ENCODE measurements around the gene UGDH.

The UGDH gene

DNA sequence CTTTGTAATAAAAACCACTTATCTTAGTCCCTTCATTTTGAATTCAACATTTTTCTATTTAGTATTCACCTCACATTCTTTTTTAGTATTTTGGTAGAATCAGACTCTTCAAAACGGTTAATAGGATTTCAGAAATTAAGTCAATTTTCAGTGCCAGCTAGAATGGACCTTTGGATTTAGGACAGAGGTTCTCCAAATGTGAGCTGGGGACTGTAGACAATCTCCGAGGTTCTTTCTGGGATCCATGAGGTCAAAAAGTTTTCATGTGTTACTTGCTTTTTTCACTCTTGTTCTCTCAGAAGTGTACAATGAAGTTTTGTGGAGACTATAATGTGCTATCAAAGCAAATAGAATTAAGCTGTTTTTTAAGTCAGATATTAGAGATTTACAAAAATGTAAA lies 2.3 kb upstream of the UGDH start:
- peak overlapping the region; percentile 97; the same call in 1 of the 2 replicates for H3K4me2 ChIP-seq (ENCODE audit: low read length)
- no peak overlapping the region for H3K27ac ChIP-seq (ENCODE audit: low read depth, low read length, poor library complexity, severe bottlenecking)
- TF ChIP-seq, protein P1, sequence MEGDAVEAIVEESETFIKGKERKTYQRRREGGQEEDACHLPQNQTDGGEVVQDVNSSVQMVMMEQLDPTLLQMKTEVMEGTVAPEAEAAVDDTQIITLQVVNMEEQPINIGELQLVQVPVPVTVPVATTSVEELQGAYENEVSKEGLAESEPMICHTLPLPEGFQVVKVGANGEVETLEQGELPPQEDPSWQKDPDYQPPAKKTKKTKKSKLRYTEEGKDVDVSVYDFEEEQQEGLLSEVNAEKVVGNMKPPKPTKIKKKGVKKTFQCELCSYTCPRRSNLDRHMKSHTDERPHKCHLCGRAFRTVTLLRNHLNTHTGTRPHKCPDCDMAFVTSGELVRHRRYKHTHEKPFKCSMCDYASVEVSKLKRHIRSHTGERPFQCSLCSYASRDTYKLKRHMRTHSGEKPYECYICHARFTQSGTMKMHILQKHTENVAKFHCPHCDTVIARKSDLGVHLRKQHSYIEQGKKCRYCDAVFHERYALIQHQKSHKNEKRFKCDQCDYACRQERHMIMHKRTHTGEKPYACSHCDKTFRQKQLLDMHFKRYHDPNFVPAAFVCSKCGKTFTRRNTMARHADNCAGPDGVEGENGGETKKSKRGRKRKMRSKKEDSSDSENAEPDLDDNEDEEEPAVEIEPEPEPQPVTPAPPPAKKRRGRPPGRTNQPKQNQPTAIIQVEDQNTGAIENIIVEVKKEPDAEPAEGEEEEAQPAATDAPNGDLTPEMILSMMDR (IDR thresholded peaks at IDR 0.05; ENCODE audit: low read length), result no peak
- TF ChIP-seq EZH2 (IDR thresholded peaks at IDR 0.05; ENCODE audit: borderline replicate concordance, low read length), result no peak
- H3K4me3 ChIP-seq (ENCODE audit: low read depth, low read length, poor library complexity, severe bottlenecking), result no peak overlapping the region
- H3K27me3 ChIP-seq (ENCODE audit: insufficient read depth, low read length), result no peaks in the 10 kb centered on the region
- H3K9me3 ChIP-seq (ENCODE audit: low read length), result no peaks in the 10 kb centered on the region
- H3K79me2 ChIP-seq (ENCODE audit: insufficient read depth, low read length), result peaks cover 13% of the 10 kb centered on the region
- H2AFZ ChIP-seq (ENCODE audit: low read length), result no peak overlapping the region
- H4K20me1 ChIP-seq (ENCODE audit: insufficient read depth, low read length), result no peaks in the 10 kb centered on the region
- H3F3A ChIP-seq (ENCODE audit: insufficient read depth, low read length), result no peaks in the 10 kb centered on the region
- H3K9me2 ChIP-seq (ENCODE audit: low read depth, low read length), result no peaks in the 10 kb centered on the region
- H3K36me3 ChIP-seq (ENCODE audit: insufficient read depth, low read length), result peaks cover 20% of the 10 kb centered on the region
- H3K9ac ChIP-seq (ENCODE audit: low read length), result no peak overlapping the region
- H3K4me1 ChIP-seq (ENCODE audit: insufficient read depth, low read length, severe bottlenecking), result peaks cover 26% of the 10 kb centered on the region

DNA sequence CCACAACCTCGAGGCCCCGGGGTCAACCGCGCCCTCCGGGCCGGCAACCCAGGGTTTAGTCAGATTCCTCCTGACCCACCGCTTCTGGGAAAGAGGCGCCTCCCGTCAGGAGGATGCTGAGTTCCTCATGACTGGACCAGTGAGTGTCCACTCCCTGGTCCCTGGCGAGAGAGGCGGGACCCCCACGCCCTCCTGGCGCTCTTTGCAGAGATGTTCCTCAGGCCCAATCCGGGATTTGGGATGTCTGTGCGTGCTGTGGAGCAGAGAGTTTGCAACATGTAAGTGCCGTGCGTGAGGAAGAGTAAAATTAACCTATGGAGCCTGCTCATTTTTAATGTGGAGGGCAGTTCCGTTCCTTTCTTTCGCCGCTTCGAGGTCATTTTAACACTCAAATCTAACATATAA lies 824 bp upstream of the UGDH start:
- Histone ChIP-seq H3K27me3 (ENCODE audit: insufficient read depth, low read length) (no peaks in the 10 kb centered on the region), H3K4me1 (ENCODE audit: insufficient read depth, low read length, severe bottlenecking) (peaks cover 26% of the 10 kb centered on the region), H3K9ac (ENCODE audit: low read length) (peak overlapping the region; percentile 73), H3K27ac (ENCODE audit: low read depth, low read length, poor library complexity, severe bottlenecking) (peak overlapping the region; percentile 8), H3K9me2 (ENCODE audit: low read depth, low read length) (no peaks in the 10 kb centered on the region), H3F3A (ENCODE audit: insufficient read depth, low read length) (no peaks in the 10 kb centered on the region), H4K20me1 (ENCODE audit: insufficient read depth, low read length) (no peaks in the 10 kb centered on the region), H3K9me3 (ENCODE audit: low read length) (no peaks in the 10 kb centered on the region), H2AFZ (ENCODE audit: low read length) (no peak overlapping the region), H3K4me3 (ENCODE audit: low read depth, low read length, poor library complexity, severe bottlenecking) (peak overlapping the region; percentile 76), H3K36me3 (ENCODE audit: insufficient read depth, low read length) (peaks cover 13% of the 10 kb centered on the region; the same call in 1 of the 2 replicates), H3K79me2 (ENCODE audit: insufficient read depth, low read length) (peaks cover 19% of the 10 kb centered on the region), H3K4me2 (ENCODE audit: low read length) (peak overlapping the region; percentile 97)
- TF ChIP-seq, protein P1 (IDR thresholded peaks at IDR 0.05; ENCODE audit: low read length), result no peak; the same call in 1 of the 2 replicates
- no peak for TF ChIP-seq EZH2 (IDR thresholded peaks at IDR 0.05; ENCODE audit: borderline replicate concordance, low read length)

DNA sequence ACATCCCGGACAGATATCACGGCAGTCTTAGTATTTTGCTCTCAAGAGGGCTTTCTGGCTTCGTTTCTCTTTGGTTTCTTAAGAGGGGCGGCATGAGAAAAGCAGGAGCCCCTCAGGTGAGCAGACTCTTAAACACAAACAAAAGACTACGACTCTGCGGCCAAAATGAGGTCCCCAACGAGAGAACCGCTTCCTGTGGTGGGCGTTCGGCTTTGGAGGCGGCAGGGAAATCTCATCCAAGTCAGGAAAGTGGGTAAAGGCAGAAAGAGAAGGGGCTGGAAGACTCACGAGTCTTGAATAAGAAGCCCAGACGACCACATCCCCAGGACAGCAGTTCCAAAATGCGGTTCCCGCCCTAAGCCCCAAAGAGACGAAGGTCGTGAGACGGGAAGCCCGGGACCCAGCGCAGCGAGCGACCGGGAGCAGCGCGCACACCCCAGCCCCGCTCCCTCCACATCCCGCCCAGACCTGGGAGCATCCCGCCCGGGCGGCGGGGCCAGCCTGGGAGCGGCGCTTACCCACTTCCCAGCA lies 409 bp downstream of the UGDH start:
- H3K79me2 ChIP-seq (ENCODE audit: insufficient read depth, low read length), result peaks cover 26% of the 10 kb centered on the region
- no peak overlapping the region for H2AFZ ChIP-seq (ENCODE audit: low read length)
- no peak for TF ChIP-seq EZH2 (IDR thresholded peaks at IDR 0.05; ENCODE audit: borderline replicate concordance, low read length)
- TF ChIP-seq, protein P1 (IDR thresholded peaks at IDR 0.05; ENCODE audit: low read length), result no peak
- H3K9me3 ChIP-seq (ENCODE audit: low read length), result no peaks in the 10 kb centered on the region
- no peaks in the 10 kb centered on the region for H3K27me3 ChIP-seq (ENCODE audit: insufficient read depth, low read length)
- peaks cover 26% of the 10 kb centered on the region for H3K4me1 ChIP-seq (ENCODE audit: insufficient read depth, low read length, severe bottlenecking)
- H4K20me1 ChIP-seq (ENCODE audit: insufficient read depth, low read length), result no peaks in the 10 kb centered on the region
- H3K27ac ChIP-seq (ENCODE audit: low read depth, low read length, poor library complexity, severe bottlenecking), result no peak overlapping the region
- no peaks in the 10 kb centered on the region for H3F3A ChIP-seq (ENCODE audit: insufficient read depth, low read length)
- peaks cover 3% of the 10 kb centered on the region; the same call in 1 of the 2 replicates for H3K36me3 ChIP-seq (ENCODE audit: insufficient read depth, low read length)
- H3K4me2 ChIP-seq (ENCODE audit: low read length), result peak overlapping the region; percentile 97
- peak overlapping the region; percentile 73 for H3K9ac ChIP-seq (ENCODE audit: low read length)
- H3K4me3 ChIP-seq (ENCODE audit: low read depth, low read length, poor library complexity, severe bottlenecking), result peak overlapping the region; percentile 76
- no peaks in the 10 kb centered on the region for H3K9me2 ChIP-seq (ENCODE audit: low read depth, low read length)

All from OCI-LY1 (cell line).